ENCODE measurements around the gene BDP1.
"Not testable (repeated sequence)": the region's sequence is repeated elsewhere in the genome, so short reads cannot be mapped to it uniquely, and the experiment has no call there.

Gene BDP1

DNA sequence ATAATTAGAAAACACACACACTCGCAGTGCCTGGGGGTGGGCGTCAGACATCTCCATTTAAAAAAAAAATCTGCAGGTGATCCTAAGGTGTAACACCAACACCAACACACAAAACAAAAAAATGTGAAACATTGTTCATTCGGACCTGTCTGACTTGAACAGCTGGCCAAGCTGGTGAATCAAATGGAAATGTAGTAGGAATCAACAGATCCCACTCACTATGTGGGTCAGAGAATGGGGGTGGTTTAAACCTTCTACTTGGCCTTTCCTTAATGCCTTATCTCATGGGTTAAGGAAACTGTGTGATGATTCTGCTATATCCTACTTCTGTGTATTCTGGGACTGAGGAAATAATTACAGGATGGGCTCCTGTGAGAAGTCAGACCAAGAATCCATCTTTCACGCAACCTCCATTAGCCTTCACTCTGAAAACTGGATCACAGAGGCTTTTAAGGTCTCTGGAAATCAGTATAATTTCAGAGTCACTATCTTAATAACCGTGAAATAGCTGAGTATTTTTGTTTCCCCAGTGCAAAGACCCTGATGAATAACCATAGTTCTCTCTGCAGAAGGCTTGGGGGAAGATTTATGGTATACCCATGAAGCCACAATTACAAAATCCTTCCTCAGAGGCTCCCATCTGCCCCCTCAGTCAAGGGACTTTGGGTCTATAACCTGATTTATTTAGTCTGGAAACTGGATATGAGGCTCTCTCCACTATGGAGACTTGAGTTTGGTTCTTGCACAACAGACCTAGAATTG is 114.5 kb downstream of the BDP1 start:
- H3K4me1 Mint-ChIP-seq (ENCODE audit: low read depth): no peaks in the 10 kb centered on the region
- intact Hi-C loops (cut with micrococcal nuclease): no loop called here
- no peak overlapping the region for H3K4me3 Mint-ChIP-seq
- H3K27ac Mint-ChIP-seq: no peak overlapping the region
- no peaks in the 10 kb centered on the region for H3K9me3 Mint-ChIP-seq
- peaks cover 36% of the 10 kb centered on the region for H3K36me3 Mint-ChIP-seq (ENCODE audit: low read depth)
- H3K27me3 Mint-ChIP-seq: no peaks in the 10 kb centered on the region

DNA sequence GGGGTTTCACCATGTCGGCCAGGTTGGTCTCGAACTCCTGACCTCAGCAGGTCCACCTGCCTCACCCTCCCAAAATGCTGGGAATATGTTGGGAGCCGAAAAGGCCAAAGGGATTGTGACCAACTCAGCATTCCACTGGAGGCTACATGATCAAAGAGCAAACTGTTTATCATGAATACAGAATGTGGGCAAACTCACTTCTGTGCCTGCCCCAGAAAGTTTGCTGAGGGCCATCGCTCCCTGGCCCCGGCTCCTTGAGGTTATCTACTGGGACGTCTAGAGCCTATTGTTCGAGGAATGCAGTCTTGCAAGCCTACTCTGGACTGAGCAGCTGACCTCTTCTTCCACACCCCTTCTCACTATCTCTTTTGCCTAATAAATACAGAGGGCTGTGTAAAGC is 116.4 kb downstream of the BDP1 start:
- H3K27ac Mint-ChIP-seq; H3K4me1 Mint-ChIP-seq (ENCODE audit: low read depth); H3K9me3 Mint-ChIP-seq; H3K27me3 Mint-ChIP-seq; intact Hi-C loops (cut with micrococcal nuclease); H3K4me3 Mint-ChIP-seq: not testable (repeated sequence)
- peaks cover 32% of the 10 kb centered on the region for H3K36me3 Mint-ChIP-seq (ENCODE audit: low read depth)

DNA sequence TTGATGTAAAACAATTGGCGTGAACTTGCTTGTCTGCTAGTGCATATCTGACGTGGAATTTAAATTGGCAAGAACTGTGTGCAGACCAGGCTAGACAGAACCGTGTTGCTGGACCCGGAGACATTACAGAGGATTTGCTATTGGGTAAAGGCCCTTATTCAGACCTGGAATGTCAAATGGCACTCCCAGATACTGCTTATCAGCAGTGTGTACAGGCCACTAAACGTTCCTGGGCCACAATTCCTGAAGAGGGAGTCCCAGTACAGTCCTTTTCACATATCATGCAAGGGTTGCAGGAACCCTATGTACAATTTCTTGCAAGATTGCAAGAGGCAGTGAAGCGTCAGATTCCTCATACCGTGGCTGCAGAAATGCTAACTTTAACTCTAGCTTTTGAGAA is 118.1 kb downstream of the BDP1 start:
- H3K4me1 Mint-ChIP-seq (ENCODE audit: low read depth): no peaks in the 10 kb centered on the region
- no peak overlapping the region for H3K4me3 Mint-ChIP-seq
- H3K27ac Mint-ChIP-seq: no peak overlapping the region
- no peaks in the 10 kb centered on the region for H3K27me3 Mint-ChIP-seq
- no peaks in the 10 kb centered on the region for H3K9me3 Mint-ChIP-seq
- intact Hi-C loops (cut with micrococcal nuclease): no loop called here
- peaks cover 24% of the 10 kb centered on the region for H3K36me3 Mint-ChIP-seq (ENCODE audit: low read depth)

DNA sequence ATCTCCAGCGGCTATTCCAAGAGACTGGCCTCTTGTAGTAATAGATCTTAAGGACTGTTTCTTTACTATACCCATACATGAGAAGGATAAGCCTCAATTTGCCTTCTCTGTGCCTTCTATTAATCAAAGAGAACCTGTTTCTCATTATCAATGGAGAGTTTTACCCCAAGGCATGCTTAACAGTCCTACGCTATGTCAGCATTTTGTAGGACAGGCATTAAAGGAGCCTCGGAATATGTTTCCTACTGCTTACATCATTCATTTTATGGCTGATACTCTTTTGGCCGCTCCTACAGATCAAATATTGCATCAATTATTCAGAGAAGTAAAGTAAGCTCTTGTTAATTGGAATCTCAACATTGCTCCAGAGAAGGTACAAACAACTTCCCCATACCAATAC is 120.1 kb downstream of the BDP1 start:
- H3K4me1 Mint-ChIP-seq (ENCODE audit: low read depth); H3K27me3 Mint-ChIP-seq; H3K4me3 Mint-ChIP-seq; H3K9me3 Mint-ChIP-seq; H3K27ac Mint-ChIP-seq; intact Hi-C loops (cut with micrococcal nuclease): not testable (repeated sequence)
- H3K36me3 Mint-ChIP-seq (ENCODE audit: low read depth): peaks cover 22% of the 10 kb centered on the region

DNA sequence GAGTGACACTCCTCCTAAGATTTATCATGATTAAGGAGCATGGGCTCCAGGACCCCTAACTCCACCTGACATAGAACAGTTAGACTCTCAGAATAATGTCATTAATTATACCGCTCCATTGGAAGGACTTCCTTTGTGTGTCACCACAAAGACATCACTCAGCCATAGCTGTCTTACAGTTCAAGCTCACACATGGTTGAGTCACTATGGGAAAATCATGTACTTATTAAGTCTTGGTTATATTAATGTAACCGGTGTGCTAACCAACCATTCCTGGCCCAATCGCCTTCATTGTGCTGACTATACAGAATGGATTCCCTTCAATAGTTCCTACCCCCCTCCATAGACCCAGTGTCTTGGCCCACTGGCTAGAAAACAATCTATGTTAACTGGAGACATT is 120.8 kb downstream of the BDP1 start:
- H3K27ac Mint-ChIP-seq: no peak overlapping the region

DNA sequence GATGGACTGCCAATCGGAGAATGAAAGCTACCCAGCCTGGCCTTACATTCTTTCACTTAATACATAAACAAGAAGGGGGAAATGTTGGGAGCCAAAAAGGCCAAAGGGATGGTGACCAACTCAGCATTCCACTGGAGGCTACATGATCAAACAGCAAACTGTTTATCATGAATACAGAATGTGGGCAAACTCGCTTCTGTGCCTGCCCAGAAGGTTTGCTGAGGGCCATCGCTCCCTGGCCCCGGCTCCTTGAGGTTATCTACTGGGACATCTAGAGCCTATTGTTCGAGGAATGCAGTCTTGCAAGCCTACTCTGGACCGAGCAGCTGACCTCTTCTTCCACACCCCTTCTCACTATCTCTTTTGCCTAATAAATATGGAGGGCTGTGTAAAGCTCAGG is 122.4 kb downstream of the BDP1 start:
- H3K27ac Mint-ChIP-seq; H3K27me3 Mint-ChIP-seq; H3K4me1 Mint-ChIP-seq (ENCODE audit: low read depth); H3K9me3 Mint-ChIP-seq; H3K4me3 Mint-ChIP-seq; intact Hi-C loops (cut with micrococcal nuclease): not testable (repeated sequence)
- H3K36me3 Mint-ChIP-seq (ENCODE audit: low read depth): peaks cover 20% of the 10 kb centered on the region

More for the DNA sequence above, 120.8 kb downstream of the BDP1 start:
- peaks cover 22% of the 10 kb centered on the region for H3K36me3 Mint-ChIP-seq (ENCODE audit: low read depth)
- no peaks in the 10 kb centered on the region for H3K4me1 Mint-ChIP-seq (ENCODE audit: low read depth)
- H3K9me3 Mint-ChIP-seq: no peaks in the 10 kb centered on the region
- H3K4me3 Mint-ChIP-seq: no peak overlapping the region
- intact Hi-C loops (cut with micrococcal nuclease): no loop called here
- H3K27me3 Mint-ChIP-seq: no peaks in the 10 kb centered on the region

DNA sequence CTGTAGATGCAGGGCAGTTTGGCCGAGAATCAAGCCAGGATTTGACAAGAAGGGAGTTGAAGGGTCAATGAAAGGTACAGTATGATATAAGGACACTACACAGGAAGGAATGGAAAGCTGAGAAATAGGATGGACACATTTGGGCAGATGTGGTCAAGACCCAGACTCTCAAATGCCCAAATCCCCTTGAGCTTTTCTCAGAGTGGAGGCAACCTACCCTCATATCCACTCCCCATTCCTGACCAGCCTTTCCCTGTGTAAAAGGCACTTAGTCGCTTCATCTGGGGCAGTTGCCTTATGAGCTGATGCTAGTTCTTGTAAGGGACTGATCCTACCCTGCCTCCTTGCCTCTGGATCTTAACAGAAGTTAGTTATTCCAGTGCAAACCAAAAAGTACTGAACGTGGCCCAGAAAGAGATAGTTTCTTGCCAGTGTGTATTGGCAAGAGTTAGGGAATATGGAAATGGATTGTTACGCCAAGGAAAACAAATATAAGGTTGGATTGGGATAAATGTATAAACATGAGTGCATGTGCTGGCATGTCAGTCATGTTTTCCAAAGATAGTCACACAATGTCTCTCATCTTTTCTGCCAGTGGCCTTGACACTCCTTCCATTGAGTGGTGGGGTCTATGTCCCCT is 127.6 kb downstream of the BDP1 start:
- Mint-ChIP-seq H3K36me3 (ENCODE audit: low read depth) (peaks cover 14% of the 10 kb centered on the region), H3K4me1 (ENCODE audit: low read depth) (peaks cover 14% of the 10 kb centered on the region), H3K27ac (no peak overlapping the region), H3K27me3 (no peaks in the 10 kb centered on the region), H3K4me3 (no peak overlapping the region), H3K9me3 (no peaks in the 10 kb centered on the region)
- intact Hi-C loops (cut with micrococcal nuclease): no loop called here

DNA sequence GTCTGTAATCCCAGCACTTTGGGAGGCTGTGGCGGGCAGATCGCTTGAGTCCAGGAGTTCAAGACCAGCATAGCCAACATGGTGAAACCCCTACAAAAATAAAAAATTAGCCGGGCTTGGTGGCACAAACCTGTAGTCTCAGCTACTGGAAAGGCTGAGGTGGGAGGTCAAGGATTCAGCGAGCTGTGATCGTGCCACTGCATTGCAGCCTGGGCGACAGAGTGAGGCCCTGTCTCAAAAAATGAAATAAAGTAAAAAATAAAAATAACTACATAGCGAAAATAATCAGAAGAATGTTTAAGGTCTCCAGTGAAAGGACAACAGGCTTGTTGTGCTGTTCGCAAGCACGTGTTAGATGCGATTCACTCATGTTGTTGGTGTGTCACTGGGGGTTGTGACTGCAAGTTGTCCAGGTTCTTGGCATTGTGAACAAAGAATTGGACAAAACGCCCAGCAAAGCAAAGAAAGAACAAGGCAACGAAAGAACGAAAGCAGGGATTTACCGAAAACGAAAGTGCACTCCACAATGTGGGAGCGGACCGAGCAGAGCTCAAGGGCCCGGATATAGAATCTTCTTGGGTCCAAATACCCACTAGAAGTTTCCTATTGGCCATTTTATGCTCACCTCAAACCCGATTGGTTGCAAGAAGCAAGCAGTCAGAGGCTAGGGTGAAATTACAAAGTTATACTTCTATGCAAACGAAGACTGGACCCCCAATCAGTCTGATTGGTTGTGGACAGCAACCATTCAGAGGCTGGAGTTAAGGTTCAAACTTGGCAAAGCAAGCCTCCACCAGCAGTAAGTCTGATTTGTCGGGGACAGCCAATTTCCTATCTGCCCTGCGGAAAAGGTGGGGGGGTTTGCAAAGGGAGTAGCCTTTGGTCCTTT is 130.8 kb downstream of the BDP1 start:
- Mint-ChIP-seq H3K9me3 (no peaks in the 10 kb centered on the region), H3K27ac (peak overlapping the region; percentile 93), H3K36me3 (ENCODE audit: low read depth) (peaks cover 11% of the 10 kb centered on the region), H3K4me1 (ENCODE audit: low read depth) (peaks cover 29% of the 10 kb centered on the region), H3K27me3 (no peaks in the 10 kb centered on the region), H3K4me3 (peak overlapping the region; percentile 99)
- intact Hi-C loops (cut with micrococcal nuclease): no loop called here

DNA sequence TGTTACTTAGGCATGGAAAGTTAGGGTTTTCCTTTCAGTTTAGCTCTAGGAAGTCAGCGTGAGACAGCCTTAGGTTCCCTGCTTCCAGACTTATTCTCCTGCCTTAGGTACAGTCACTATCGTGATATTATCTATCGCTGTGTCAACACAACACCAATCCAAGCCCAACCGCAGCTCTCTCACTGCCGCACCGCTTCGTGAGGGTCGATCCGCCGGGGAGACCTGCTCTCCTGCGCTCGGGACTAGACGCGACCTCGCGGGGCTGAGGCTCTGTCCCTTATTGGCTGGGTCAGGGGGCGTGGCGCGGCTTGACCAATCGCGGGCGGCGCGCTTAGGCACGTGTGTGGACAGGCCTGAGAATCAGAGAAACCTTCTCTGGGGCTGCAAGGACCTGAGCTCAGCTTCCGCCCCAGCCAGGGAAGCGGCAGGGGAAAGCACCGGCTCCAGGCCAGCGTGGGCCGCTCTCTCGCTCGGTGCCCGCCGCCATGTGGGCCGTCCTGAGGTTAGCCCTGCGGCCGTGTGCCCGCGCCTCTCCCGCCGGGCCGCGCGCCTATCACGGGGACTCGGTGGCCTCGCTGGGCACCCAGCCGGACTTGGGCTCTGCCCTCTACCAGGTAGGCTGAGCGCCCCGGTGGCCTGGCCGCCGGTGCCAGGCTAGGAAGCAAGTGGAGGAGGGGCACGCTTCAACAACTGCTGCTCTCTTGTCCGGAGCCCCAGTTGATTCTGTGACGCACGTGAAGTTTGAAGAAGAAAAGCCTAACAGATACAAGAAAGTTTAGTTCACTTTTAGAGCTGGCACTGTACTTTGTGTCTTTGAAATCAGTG is 131.7 kb downstream of the BDP1 start, which contains the start of gene MCCC2:
Gene MCCC2 (plus strand): TSS at position 400 of the 825 bp plus-strand sequence. CDS start 86 bp downstream, at position 486.
- intact Hi-C loops (cut with micrococcal nuclease): no loop called here
- H3K36me3 Mint-ChIP-seq (ENCODE audit: low read depth): peaks cover 11% of the 10 kb centered on the region
- no peaks in the 10 kb centered on the region for H3K27me3 Mint-ChIP-seq
- no peaks in the 10 kb centered on the region for H3K9me3 Mint-ChIP-seq
- peaks cover 29% of the 10 kb centered on the region for H3K4me1 Mint-ChIP-seq (ENCODE audit: low read depth)
- H3K4me3 Mint-ChIP-seq: peak within 1 kb of the TSS; percentile 99
- H3K27ac Mint-ChIP-seq: peak within 1 kb of the TSS; percentile 93

DNA sequence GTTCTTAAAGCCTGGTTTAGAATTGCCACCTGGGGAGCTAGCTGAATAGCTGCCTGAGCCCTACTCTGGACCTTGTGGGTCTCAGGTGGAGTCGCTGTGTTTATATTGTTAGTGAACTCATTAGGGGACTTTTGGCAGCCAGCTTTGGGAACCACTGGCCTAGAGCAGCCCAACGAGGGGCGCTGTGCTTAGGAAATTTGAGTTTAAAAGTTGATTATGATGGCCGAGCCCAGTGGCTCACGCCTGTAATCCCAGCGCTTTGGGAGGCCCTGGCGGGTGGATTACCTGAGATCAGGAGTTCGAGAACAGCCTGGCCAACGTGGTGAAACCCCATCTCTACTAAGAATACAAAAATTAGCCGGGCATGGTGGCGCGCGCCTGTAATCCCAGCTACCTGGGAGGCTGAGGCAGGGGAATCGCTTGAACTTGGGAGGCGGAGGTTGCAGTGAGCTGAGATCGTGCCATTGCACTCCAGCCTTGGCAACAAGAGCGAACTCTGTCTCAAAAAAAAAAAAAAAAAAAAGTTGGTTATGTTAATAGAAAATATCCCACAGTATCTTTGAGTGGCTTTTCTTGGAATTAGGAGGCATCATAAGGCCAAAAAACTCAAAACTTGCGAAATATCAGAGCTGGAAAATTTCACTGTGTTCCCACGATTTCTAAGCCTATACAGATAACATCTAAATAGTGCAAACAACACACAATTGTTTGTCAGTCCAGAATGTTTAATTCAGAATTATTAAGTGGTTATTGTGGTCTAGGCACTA is 132.5 kb downstream of the BDP1 start:
- Mint-ChIP-seq H3K4me1 (ENCODE audit: low read depth) (peaks cover 29% of the 10 kb centered on the region), H3K27ac (peak overlapping the region; percentile 93)
- intact Hi-C loops (cut with micrococcal nuclease): no loop called here

DNA sequence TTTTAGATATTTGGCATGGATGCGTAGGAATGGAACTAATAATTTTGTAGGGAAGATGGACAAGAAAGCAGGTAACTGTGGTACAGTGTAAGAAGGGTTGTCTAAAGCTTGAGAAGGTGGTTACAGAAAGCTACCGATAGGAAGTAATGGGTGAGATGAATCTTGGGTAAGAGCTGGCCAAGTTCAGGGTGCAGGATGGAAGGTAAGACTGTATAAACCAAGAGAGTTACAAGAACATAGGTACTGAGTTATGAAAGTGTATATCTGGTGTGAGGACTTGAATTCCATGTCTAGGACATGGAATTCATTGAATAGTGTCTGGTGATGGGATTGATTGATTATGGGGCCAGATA is 133.1 kb downstream of the BDP1 start:
- Mint-ChIP-seq H3K4me3 (no peak overlapping the region), H3K36me3 (ENCODE audit: low read depth) (peaks cover 17% of the 10 kb centered on the region), H3K27me3 (no peaks in the 10 kb centered on the region), H3K4me1 (ENCODE audit: low read depth) (peaks cover 29% of the 10 kb centered on the region), H3K9me3 (no peaks in the 10 kb centered on the region), H3K27ac (no peak overlapping the region)
- intact Hi-C loops (cut with micrococcal nuclease): no loop called here

More for the DNA sequence above, 132.5 kb downstream of the BDP1 start:
- Mint-ChIP-seq H3K27me3 (no peaks in the 10 kb centered on the region), H3K36me3 (ENCODE audit: low read depth) (peaks cover 17% of the 10 kb centered on the region), H3K9me3 (no peaks in the 10 kb centered on the region), H3K4me3 (peak overlapping the region; percentile 99)

DNA sequence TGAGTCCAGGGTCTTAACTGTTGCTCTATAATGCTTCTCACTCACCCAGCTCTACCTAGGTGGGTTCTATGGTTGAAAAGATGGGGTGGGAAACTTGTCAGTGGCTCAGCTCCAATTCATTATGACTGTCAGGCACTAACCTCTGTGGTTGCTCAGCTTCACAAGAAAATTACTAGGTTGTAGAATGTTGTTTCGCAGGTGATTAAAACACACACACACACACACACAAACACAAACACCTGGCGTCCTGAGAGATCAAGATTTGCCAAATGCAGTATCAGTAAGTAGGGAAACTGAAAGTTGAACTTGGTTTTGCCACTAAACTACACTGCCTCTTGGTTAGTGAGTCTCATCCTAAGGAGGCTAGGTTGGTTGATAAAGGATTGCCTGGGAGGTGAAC is 134.5 kb downstream of the BDP1 start:
- intact Hi-C loops (cut with micrococcal nuclease): no loop called here
- H3K27ac Mint-ChIP-seq: no peak overlapping the region
- peaks cover 29% of the 10 kb centered on the region for H3K4me1 Mint-ChIP-seq (ENCODE audit: low read depth)
- H3K4me3 Mint-ChIP-seq: no peak overlapping the region
- no peaks in the 10 kb centered on the region for H3K27me3 Mint-ChIP-seq
- no peaks in the 10 kb centered on the region for H3K9me3 Mint-ChIP-seq
- peaks cover 29% of the 10 kb centered on the region for H3K36me3 Mint-ChIP-seq (ENCODE audit: low read depth)

DNA sequence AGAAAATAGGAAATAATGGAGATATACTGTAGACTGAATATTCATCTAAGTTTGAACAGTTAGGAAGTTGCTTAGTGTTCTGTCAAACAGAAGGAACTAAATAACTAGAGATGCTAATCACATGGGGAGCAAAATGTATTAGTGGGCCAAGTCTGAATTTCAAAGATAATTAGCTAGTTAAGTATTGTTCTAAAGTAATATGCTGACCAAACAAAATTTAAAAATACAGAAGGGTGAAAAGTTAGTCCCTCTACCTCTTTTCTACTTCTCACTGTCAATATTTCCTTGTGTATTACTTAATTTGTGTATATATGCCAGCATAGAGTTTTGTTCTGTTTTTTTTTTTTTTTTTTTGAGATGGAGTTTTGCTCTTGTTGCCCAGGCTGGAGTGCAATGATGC is 135.6 kb downstream of the BDP1 start:
- H3K9me3 Mint-ChIP-seq: no peaks in the 10 kb centered on the region
- intact Hi-C loops (cut with micrococcal nuclease): no loop called here
- no peaks in the 10 kb centered on the region for H3K27me3 Mint-ChIP-seq
- peaks cover 29% of the 10 kb centered on the region for H3K4me1 Mint-ChIP-seq (ENCODE audit: low read depth)
- H3K27ac Mint-ChIP-seq: no peak overlapping the region
- peaks cover 38% of the 10 kb centered on the region for H3K36me3 Mint-ChIP-seq (ENCODE audit: low read depth)
- no peak overlapping the region for H3K4me3 Mint-ChIP-seq
